K562 (cell line): ENCODE data around the gene TNFRSF19. TPM values are rescaled to one million over a fixed set of nuclear protein-coding genes. Genes with fewer than 3 reads are reported as not detected.

Experiments used
- ATAC-seq: fragments of 200-7000 bp; cut with Tn5 transposase; 3 replicates; pipeline ENCODE4 v1.9.1; 2020; ENCODE audit warnings: moderate library complexity
- BruUV-seq: library from RNA; stranded (reverse); fragments of 400-500 nt; replicated peaks from 2 replicates; lab custom pipeline; 2021; lab: Mats Ljungman, UMichigan
- CTCF ChIA-PET: fragments of 300-600 bp; formaldehyde crosslinking; extraction: SDS; loops from one replicate; lab custom pipeline; 2021; ENCODE audit warnings: low intra/inter-chr PET ratio; lab: Yijun Ruan, JAX
- POLR2A ChIA-PET: fragments of 300-600, 350-650 bp; sonication (Branson Sonifier 250); formaldehyde crosslinking; extraction: SDS; loops from one replicate; lab custom pipeline; 2021; ENCODE audit warnings: antibody characterized with exemption, inconsistent platforms; lab: Yijun Ruan, JAX
- DNase-seq, 4 experiments: peaks; one replicate each; pipeline versions ENCODE4 v3.0.0 to v3.0.0-alpha.2; 2011 to 2018; ENCODE audit warnings: low spot score in 3 of 4, mixed read lengths in 3 of 4; ENCODE audit errors: extremely low read depth in 1 of 4
- FAIRE-seq: peaks from 2 replicates; lab custom pipeline; 2011; peaks lifted over from hg19 to GRCh38; lab: Jason Lieb, UNC
- H2AFZ ChIP-seq: 2 replicates; pipeline ENCODE4 v1.6.0; 2011; ENCODE audit warnings: low read depth, low read length, control low read depth, inconsistent platforms
- H3K27ac ChIP-seq: fragments of 200-600 bp; 3 replicates; pipeline ENCODE4 v1.8.0; 2011; ENCODE audit warnings: low read depth, mild to moderate bottlenecking, control low read depth, inconsistent platforms, low read length, moderate library complexity, mixed read lengths; ENCODE audit errors: extremely low read depth
- H3K27me3 ChIP-seq, 2 experiments: fragments of 300-600 bp in 1 of 2; 2 replicates in 1 of 2; 3 replicates in 1 of 2; pipeline versions ENCODE4 v1.6.0 to v1.8.0; 2011; ENCODE audit warnings: inconsistent platforms in 2 of 2, low read length in 2 of 2, mild to moderate bottlenecking in 1 of 2, mixed read lengths in 1 of 2, moderate library complexity in 1 of 2; ENCODE audit not compliant: control insufficient read depth in 2 of 2, insufficient read depth in 2 of 2
- H3K36me3 ChIP-seq: fragments of 300-600 bp; 3 replicates; pipeline ENCODE4 v1.8.0; 2011; ENCODE audit warnings: mild to moderate bottlenecking, low read length, inconsistent platforms; ENCODE audit not compliant: control insufficient read depth, insufficient read depth
- H3K4me1 ChIP-seq, 2 experiments: fragments of 200-600 bp in 1 of 2; replicated peaks in 1 of 2; 2 replicates in 1 of 2; 3 replicates in 1 of 2; pipeline versions ENCODE4 v1.5.1 to v1.8.0; 2011; ENCODE audit warnings: inconsistent platforms in 2 of 2, low read length in 2 of 2, mild to moderate bottlenecking in 1 of 2, mixed read lengths in 1 of 2, moderate library complexity in 1 of 2; ENCODE audit not compliant: control insufficient read depth in 2 of 2, insufficient read depth in 2 of 2
- H3K4me2 ChIP-seq: 2 replicates; pipeline ENCODE4 v1.6.1; 2011; ENCODE audit warnings: low read length, control low read depth, inconsistent platforms, mixed read lengths; ENCODE audit not compliant: insufficient read depth
- H3K4me3 ChIP-seq: fragments of 200-600 bp; sonication (generic), shearing (Covaris generic); 2 replicates; pipeline ENCODE4 v1.5.1; 2016; ENCODE audit warnings: control low read depth, inconsistent platforms
- H3K79me2 ChIP-seq: fragments of 200-600 bp; 3 replicates; pipeline ENCODE4 v1.8.0; 2011; ENCODE audit warnings: low read length, inconsistent platforms; ENCODE audit not compliant: control insufficient read depth, insufficient read depth
- H3K9ac ChIP-seq, 2 experiments: 2 replicates each; pipeline versions ENCODE4 v1.6.0 to v1.6.1; 2011; ENCODE audit warnings: low read depth in 2 of 2, low read length in 2 of 2, control low read depth in 1 of 2, inconsistent platforms in 1 of 2, mild to moderate bottlenecking in 1 of 2, mixed read lengths in 1 of 2; ENCODE audit not compliant: insufficient read depth in 1 of 2
- H3K9me1 ChIP-seq: one replicate; pipeline ENCODE4 v1.6.0; 2011; ENCODE audit warnings: inconsistent platforms, mild to moderate bottlenecking, low read length, moderate library complexity; ENCODE audit not compliant: control insufficient read depth, insufficient read depth
- H3K9me3 ChIP-seq: replicated peaks from 2 replicates; pipeline ENCODE4 v1.5.1; 2011; ENCODE audit warnings: low read depth, low read length, inconsistent platforms; ENCODE audit not compliant: control insufficient read depth, insufficient read depth
- H4K20me1 ChIP-seq: replicated peaks from 2 replicates; pipeline ENCODE4 v1.6.1; 2011; ENCODE audit warnings: low read length, inconsistent platforms, mixed read lengths; ENCODE audit not compliant: control insufficient read depth, insufficient read depth
- CHD1 ChIP-seq: fragments of 200-600 bp; sonication (generic); IDR thresholded peaks from one replicate; pipeline ENCODE4 v1.6.1; 2012; ENCODE audit warnings: mild to moderate bottlenecking, moderate library complexity, low read length, inconsistent platforms
- FOXP1 ChIP-seq: sonication (generic); formaldehyde crosslinking; IDR thresholded peaks from 2 replicates; pipeline ENCODE4 v1.8.0; 2022; ENCODE audit warnings: mild to moderate bottlenecking, missing genetic modification reagents
- LCOR ChIP-seq: sonication (generic); formaldehyde crosslinking; IDR thresholded peaks from 2 replicates; pipeline ENCODE4 v1.8.0; 2022; ENCODE audit warnings: mild to moderate bottlenecking, missing genetic modification reagents
- MTA1 ChIP-seq: fragments of 450-650 bp; IDR thresholded peaks from 2 replicates; pipeline ENCODE4 v1.6.1; 2017; ENCODE audit warnings: borderline replicate concordance
- MTA3 ChIP-seq: fragments of 450-650 bp; formaldehyde crosslinking; IDR thresholded peaks from 2 replicates; pipeline ENCODE4 v1.6.1; 2017; ENCODE audit warnings: mild to moderate bottlenecking, borderline replicate concordance
- NFYB ChIP-seq: IDR thresholded peaks from 2 replicates; pipeline ENCODE4 v1.6.1; 2011; ENCODE audit warnings: mild to moderate bottlenecking, moderate library complexity; ENCODE audit not compliant: insufficient read length; ENCODE audit errors: extremely low read depth
- SMARCB1 ChIP-seq: IDR thresholded peaks from 2 replicates; pipeline ENCODE4 v1.6.1; 2011; ENCODE audit warnings: improper control_type of control experiment, low read depth; ENCODE audit not compliant: insufficient read length
- SREBF1 ChIP-seq: fragments of 150-350 bp; IDR thresholded peaks from 2 replicates; pipeline ENCODE4 v1.6.1; 2014; ENCODE audit warnings: antibody characterized with exemption, low read depth, low read length, borderline replicate concordance
- ZNF224 ChIP-seq: sonication (generic); formaldehyde crosslinking; IDR thresholded peaks from 2 replicates; pipeline ENCODE4 v1.8.0; 2022; ENCODE audit warnings: mild to moderate bottlenecking, missing genetic modification reagents
- ZNF347 ChIP-seq: fragments of 450-650 bp; formaldehyde crosslinking; IDR thresholded peaks from 2 replicates; pipeline ENCODE4 v1.4.0; 2020; ENCODE audit warnings: low read depth, mild to moderate bottlenecking, moderate library complexity
- WGBS: fragments of 100-300 bp; shearing (Covaris generic); methylation state at CpG from one replicate; pipeline ENCODE4 v1.1.6; 2016; ENCODE audit warnings: low coverage, mixed read lengths; ENCODE audit not compliant: insufficient coverage; ENCODE audit errors: missing lambda C conversion rate; 5-methylcytosine and 5-hydroxymethylcytosine counted together
- in situ Hi-C: fragments of 300-500 bp; cut with MboI; formaldehyde crosslinking; loops from 4 replicates; pipeline ENCODE4 v1.15.0; 2018; ENCODE audit warnings: inconsistent platforms, mixed read lengths
- intact Hi-C: fragments of 100-400 bp; cut with micrococcal nuclease; formaldehyde crosslinking; loops from 2 replicates; pipeline ENCODE4 v1.14.2; 2022
- polyA plus RNA-seq, 8 experiments: library from polyadenylated mRNA; depleted of rRNA in 4 of 8; stranded (reverse) in 5 of 8; unstranded in 3 of 8; fragments of >200 nt; fragmentation: Nextera tagmentation in 2 of 8; fragmentation: Illumina TruSeq in 1 of 8; extraction: Ambion mirVana in 2 of 8; extraction: Trizol in 1 of 8; gene quantifications; 2 replicates each; pipeline versions ENCODE4 v1.2.1 to v1.2.3, GENCODE V29; 2011 to 2014; ENCODE audit warnings: inconsistent platforms in 1 of 8, missing spikeins in 1 of 8
- total RNA-seq, 7 experiments: library from RNA; depleted of rRNA in 6 of 7; stranded (reverse); fragments of >200 nt in 6 of 7; fragmentation: Illumina TruSeq in 2 of 7; extraction: Trizol in 2 of 7; gene quantifications; 2 replicates each; pipeline versions ENCODE4 v1.2.1 to v1.2.3, GENCODE V29; 2011 to 2021; ENCODE audit warnings: low replicate concordance in 1 of 7
- TF ChIP-seq, protein P1 (sequence below), 2 experiments: IDR thresholded peaks in 1 of 2; conservative IDR thresholded peaks in 1 of 2; 2 replicates each; pipeline ENCODE4 v1.6.1; 2016; ENCODE audit warnings: low read depth in 2 of 2, mild to moderate bottlenecking in 1 of 2, missing compliant biosample characterization in 1 of 2, missing genetic modification characterization in 1 of 2, moderate library complexity in 1 of 2
- TF ChIP-seq, protein P2 (sequence below), 3 experiments: IDR thresholded peaks in 2 of 3; conservative IDR thresholded peaks in 1 of 3; 2 replicates each; pipeline ENCODE4 v1.5.1; 2011 to 2012; ENCODE audit warnings: low read length in 3 of 3, mild to moderate bottlenecking in 3 of 3, control low read depth in 2 of 3, improper control_type of control experiment in 1 of 3, inconsistent platforms in 1 of 3, low read depth in 1 of 3, mixed read lengths in 1 of 3, moderate library complexity in 1 of 3; ENCODE audit not compliant: insufficient read depth in 2 of 3

The TNFRSF19 gene
- total and polyA plus RNA-seq, 9 of the 15 experiments (the other 6 are each of a cell fraction or from before 2014, with no cell fraction given) = 0.01 to 0.07 TPM; not detected in 7

DNA sequence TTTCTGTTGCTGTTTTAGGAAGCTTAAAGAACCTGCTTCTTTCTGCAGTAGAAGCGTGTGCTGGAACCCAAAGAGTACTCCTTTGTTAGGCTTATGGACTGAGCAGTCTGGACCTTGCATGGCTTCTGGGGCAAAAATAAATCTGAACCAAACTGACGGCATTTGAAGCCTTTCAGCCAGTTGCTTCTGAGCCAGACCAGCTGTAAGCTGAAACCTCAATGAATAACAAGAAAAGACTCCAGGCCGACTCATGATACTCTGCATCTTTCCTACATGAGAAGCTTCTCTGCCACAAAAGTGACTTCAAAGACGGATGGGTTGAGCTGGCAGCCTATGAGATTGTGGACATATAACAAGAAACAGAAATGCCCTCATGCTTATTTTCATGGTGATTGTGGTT lies 103.1 kb downstream of the TNFRSF19 start:
- no peak overlapping the region for H3K4me2 ChIP-seq
- FAIRE-seq = no peak
- in situ Hi-C loops = no loop called here
- POLR2A ChIA-PET = no interaction called here
- H3K4me1 ChIP-seq = no peaks in the 10 kb centered on the region
- H4K20me1 ChIP-seq = no peaks in the 10 kb centered on the region
- H3K79me2 ChIP-seq = no peaks in the 10 kb centered on the region
- H3K27ac ChIP-seq = no peak overlapping the region
- H3K9me1 ChIP-seq = no peaks in the 10 kb centered on the region
- CTCF ChIA-PET = no interaction called here
- no peak for ATAC-seq
- no peak for DNase-seq
- no TSS peak for BruUV-seq
- no peak overlapping the region for H3K4me3 ChIP-seq
- no peak for TF ChIP-seq ZNF224
- no peak for TF ChIP-seq SMARCB1
- TF ChIP-seq SREBF1 = no peak
- no peak for TF ChIP-seq ZNF347 (CRISPR knock-in tag)
- no peak for TF ChIP-seq FOXP1 (CRISPR knock-in tag)
- no peak for TF ChIP-seq CHD1
- no peak for TF ChIP-seq MTA1
- TF ChIP-seq, protein P1, sequence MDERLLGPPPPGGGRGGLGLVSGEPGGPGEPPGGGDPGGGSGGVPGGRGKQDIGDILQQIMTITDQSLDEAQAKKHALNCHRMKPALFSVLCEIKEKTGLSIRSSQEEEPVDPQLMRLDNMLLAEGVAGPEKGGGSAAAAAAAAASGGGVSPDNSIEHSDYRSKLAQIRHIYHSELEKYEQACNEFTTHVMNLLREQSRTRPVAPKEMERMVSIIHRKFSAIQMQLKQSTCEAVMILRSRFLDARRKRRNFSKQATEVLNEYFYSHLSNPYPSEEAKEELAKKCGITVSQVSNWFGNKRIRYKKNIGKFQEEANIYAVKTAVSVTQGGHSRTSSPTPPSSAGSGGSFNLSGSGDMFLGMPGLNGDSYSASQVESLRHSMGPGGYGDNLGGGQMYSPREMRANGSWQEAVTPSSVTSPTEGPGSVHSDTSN (CRISPR knock-in tag; IDR thresholded peaks at IDR 0.05; ENCODE audit: low read depth) = no peak
- TF ChIP-seq, protein P1 (tag; conservative IDR thresholded peaks at IDR 0.05; ENCODE audit: low read depth) = no peak
- TF ChIP-seq MTA3 = no peak
- TF ChIP-seq LCOR (CRISPR knock-in tag) = no peak
- TF ChIP-seq, protein P2, sequence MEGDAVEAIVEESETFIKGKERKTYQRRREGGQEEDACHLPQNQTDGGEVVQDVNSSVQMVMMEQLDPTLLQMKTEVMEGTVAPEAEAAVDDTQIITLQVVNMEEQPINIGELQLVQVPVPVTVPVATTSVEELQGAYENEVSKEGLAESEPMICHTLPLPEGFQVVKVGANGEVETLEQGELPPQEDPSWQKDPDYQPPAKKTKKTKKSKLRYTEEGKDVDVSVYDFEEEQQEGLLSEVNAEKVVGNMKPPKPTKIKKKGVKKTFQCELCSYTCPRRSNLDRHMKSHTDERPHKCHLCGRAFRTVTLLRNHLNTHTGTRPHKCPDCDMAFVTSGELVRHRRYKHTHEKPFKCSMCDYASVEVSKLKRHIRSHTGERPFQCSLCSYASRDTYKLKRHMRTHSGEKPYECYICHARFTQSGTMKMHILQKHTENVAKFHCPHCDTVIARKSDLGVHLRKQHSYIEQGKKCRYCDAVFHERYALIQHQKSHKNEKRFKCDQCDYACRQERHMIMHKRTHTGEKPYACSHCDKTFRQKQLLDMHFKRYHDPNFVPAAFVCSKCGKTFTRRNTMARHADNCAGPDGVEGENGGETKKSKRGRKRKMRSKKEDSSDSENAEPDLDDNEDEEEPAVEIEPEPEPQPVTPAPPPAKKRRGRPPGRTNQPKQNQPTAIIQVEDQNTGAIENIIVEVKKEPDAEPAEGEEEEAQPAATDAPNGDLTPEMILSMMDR (IDR thresholded peaks at IDR 0.05 in 2 of 3, conservative IDR thresholded peaks at IDR 0.05 in 1 of 3; ENCODE audit: insufficient read depth in 2 of 3, low read depth in 1 of 3, low read length in 3 of 3) = no peak
- no peak for TF ChIP-seq NFYB
- WGBS = 0% methylated on average over 3 of the region's 4 CpGs
- H3K9me3 ChIP-seq = no peaks in the 10 kb centered on the region
- intact Hi-C loops = no loop called here
- no peaks in the 10 kb centered on the region for H3K36me3 ChIP-seq
- peaks cover 0 to 5% of the 10 kb centered on the region in 2 experiments; a peak in 1 of 5 replicates for H3K27me3 ChIP-seq
- no peak overlapping the region for H2AFZ ChIP-seq
- H3K9ac ChIP-seq = no peak overlapping the region
